HL-60/S4 (cell line): ENCODE results near the gene CHRNA9.
"Not testable (repeated sequence)": the region's sequence is repeated elsewhere in the genome, so short reads cannot be mapped to it uniquely, and the experiment has no call there.

ENCODE experiments used
- in situ Hi-C: fragments of 300-500 bp; cut with MboI; formaldehyde crosslinking; loops from 2 replicates; pipeline ENCODE4 v1.14.3; 2022; ENCODE audit warnings: low sequenced_read_pairs

CHRNA9 gene, protein sequence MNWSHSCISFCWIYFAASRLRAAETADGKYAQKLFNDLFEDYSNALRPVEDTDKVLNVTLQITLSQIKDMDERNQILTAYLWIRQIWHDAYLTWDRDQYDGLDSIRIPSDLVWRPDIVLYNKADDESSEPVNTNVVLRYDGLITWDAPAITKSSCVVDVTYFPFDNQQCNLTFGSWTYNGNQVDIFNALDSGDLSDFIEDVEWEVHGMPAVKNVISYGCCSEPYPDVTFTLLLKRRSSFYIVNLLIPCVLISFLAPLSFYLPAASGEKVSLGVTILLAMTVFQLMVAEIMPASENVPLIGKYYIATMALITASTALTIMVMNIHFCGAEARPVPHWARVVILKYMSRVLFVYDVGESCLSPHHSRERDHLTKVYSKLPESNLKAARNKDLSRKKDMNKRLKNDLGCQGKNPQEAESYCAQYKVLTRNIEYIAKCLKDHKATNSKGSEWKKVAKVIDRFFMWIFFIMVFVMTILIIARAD

DNA sequence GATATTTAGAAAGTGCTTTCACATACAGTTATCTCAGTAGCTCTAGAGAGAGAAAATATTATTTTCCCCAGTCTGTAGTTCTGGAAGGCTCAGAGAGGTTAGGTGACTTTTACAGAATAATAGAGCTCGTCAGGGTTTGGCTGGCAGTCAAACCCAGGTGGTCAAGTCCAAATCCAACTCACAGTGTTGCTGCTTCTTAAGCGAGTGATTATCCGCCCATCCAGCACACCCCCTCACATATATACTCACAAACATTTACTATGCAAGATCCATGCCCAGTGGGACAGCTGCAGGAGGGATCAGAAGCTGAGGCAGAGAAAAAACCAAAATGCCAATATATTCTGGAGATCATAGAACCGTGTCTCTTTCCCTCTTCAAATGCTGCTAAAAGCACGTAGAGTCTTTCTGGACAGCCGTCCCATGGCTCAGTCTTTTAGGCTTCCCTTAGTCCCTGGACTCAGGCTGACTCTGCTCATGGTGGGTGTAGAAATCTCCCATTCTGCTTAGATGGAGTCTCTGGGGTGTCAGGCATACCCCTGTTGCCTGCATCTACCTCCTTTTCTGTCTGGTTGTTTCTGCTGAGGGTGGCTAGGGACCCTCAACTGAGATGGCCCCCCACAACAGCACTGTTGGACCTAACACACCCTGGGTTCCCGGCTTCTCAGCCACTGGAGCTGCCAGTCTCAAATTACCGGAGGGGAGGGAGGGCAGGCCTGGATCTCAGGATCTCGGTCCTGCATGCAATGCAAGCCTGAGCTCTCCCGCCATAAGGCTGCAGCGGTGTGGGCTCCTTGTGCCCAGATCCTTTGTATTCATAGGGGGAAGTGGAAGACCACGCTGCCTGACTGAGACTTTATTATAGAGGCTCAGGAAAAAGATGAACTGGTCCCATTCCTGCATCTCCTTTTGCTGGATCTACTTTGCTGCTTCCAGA is at the start of gene CHRNA9:
Gene CHRNA9 (plus strand): TSS at position 743 of the 934 bp plus-strand sequence. CDS start 135 bp downstream, at position 878.
- in situ Hi-C loops, result no loop called here

DNA sequence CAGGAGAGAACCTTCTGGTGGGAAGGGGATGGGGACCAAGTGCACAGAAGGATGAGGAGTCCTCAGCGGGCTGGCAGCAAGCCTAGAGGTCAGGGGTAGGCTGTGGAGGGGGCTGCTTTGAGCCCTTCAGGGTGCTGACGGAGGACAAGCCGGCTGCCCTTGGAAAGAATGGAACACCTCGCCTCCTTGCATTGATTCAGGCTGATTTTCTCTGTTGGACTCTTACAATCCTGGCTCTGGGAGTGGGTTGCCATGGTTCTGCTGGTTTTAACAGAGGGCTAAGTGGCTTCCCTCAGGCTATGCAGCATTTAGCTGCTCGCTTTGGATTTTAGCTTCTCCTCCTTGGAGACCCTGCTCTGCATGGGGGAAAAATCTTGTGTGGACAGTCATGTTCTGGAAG is 49.4 kb upstream of the CHRNA9 start:
- in situ Hi-C loops, result no loop called here

GRCh38 chr4:40288566-40288965 is 46.6 kb upstream of the CHRNA9 start:
- in situ Hi-C loops, result no loop called here

- in situ Hi-C loops, result no loop called here
Observed at GRCh38 chr4:40289366-40290188, 45.6 kb upstream of the CHRNA9 start.

DNA sequence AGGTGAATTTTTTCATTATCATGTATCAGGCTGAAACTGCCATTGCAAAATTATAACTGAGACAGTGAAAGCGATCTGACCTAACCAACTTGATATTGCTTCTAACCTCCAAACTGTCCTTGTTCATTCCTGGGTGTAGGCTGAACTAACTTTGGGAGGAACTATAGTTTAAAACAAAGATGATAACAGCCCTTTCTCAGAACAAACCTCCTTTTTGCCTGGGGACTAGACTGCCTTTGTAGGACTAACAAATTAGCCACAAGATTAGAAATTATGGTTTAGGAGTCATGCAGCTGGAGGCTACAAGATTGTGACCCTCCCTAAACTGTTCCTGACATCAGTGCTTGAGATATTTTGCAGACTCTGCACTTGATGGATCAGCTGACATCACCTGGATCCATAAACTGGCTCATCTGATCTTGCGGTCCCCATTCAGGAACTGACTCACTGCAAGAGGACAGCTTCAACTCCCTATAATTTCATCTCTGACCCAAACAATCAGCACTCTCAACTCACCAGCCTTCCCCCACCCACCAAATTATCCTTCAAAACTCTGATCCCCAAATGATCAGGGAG is 44.4 kb upstream of the CHRNA9 start:
- in situ Hi-C loops, result not testable (repeated sequence)

GRCh38 chr4:40292313-40292759 is 42.8 kb upstream of the CHRNA9 start:
- in situ Hi-C loops, result no loop called here

- in situ Hi-C loops, result no loop called here
Observed at GRCh38 chr4:40294339-40294738, 40.8 kb upstream of the CHRNA9 start.

DNA sequence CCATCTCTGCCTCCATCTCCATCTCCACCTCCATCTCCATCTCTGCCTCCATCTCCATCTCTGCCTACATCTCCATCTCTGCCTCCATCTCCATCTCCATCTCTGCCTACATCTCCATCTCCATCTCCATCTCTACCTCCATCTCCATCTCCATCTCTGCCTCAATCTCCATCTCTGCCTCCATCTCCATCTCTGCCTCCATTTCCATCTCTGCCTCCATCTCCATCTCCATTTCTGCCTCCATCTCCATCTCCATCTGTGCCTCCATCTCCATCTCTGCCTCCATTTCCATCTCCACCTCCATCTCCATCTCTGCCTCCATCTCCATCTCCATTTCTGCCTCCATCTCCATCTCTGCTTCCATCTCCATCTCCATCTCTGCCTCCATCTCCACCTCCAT is 40.1 kb upstream of the CHRNA9 start:
- in situ Hi-C loops, result not testable (repeated sequence)

- in situ Hi-C loops, result no loop called here
Observed at GRCh38 chr4:40295572-40295971, 39.6 kb upstream of the CHRNA9 start.

GRCh38 chr4:40299126-40299525 is 36.0 kb upstream of the CHRNA9 start:
- in situ Hi-C loops, result no loop called here

DNA sequence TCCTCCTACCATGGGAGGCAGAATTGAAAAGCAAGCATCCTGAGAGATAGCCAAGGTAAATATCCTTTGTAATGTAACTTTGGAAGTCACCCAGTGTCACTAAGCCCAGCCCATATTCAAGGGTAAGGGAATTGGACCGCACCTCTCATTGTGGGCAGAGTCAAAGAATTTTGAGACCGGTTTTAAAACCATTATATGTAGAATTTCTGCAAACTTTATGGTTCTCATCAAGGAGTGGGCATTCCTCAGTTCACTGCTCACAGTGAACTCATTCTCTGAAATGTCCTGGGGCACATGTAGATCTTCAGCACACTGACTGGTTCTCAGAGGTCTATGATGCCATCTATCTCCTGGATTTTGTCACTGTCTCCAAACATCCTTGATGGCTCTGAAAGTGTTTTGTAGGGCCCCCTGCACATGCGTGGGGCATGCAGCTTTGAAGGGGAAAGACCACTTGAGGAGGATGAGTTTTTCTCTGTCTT is 35.3 kb upstream of the CHRNA9 start:
- in situ Hi-C loops, result no loop called here

DNA sequence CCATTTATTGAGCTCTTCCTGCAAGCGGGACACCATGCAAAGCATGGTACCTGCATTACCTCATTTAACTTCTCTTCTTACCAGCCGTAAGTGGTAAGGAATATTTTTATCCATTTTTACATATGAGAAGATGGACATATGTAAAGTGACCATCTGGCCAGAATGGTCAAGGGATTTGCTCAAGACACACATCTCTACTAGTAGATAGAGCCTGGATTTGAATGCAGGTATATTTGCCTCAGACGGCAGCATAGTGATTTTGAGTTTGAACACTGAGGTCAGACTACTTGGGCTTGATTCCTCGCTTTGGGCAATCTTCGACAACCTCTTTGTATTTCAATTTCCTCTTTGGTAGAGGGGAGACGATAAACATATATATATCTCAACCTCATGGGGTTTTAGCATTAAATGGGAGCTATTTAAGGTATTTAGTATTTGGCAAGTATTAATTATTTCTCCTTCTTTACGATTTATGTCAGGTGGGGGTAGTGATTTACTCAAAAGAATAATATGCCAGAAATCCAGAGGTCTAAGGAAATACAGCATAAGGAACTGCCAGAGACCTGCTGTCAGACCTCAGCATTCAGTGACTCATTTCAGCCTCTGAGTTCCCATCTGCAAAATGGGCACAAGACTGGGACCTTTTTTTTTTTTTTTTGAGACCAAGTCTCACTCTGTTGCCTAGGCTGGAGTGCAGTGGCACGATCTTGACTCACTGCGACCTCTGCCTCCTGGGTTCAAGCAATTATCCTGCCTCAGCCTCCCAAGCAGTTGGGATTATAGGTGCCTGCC is 34.6 kb upstream of the CHRNA9 start:
- in situ Hi-C loops, result no loop called here

DNA sequence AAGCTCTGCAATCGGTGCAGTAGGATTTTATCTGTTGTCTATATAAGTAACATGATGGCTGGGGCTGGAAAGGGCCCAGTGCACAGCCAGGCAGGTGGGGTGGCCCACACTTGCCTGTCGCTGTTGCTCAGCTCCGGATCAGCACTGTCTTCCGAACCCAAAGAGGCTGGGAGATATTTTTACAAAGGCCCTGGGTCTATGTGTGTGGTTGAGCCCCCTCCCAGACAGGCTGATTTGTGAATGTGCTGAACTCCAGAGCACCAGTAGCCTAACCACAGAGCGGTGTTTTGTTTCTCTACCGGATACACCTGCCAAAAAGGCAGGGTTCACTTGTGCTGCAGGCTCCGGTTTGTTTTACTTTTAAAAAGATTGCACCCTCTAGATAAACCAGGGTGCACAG is 33.5 kb upstream of the CHRNA9 start:
- in situ Hi-C loops, result no loop called here

DNA sequence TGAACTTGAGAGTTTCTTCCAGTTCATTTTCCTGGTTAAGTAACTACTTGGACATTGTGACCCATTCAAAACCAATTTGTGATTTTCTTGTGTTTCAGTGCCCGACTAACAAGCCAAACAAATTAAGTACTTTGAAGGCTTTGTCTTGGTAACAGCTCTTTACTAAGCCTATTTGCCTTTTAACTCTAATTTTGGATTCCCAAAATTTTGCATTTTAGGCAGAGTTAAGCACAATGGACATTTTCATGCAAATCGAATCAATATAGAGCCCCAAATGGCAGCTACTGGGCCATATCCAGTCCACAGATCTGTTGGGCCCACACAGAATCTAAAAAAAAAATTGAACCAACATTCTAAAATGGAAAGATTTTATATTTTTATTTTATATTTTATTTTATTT is 31.4 kb upstream of the CHRNA9 start:
- in situ Hi-C loops, result no loop called here

DNA sequence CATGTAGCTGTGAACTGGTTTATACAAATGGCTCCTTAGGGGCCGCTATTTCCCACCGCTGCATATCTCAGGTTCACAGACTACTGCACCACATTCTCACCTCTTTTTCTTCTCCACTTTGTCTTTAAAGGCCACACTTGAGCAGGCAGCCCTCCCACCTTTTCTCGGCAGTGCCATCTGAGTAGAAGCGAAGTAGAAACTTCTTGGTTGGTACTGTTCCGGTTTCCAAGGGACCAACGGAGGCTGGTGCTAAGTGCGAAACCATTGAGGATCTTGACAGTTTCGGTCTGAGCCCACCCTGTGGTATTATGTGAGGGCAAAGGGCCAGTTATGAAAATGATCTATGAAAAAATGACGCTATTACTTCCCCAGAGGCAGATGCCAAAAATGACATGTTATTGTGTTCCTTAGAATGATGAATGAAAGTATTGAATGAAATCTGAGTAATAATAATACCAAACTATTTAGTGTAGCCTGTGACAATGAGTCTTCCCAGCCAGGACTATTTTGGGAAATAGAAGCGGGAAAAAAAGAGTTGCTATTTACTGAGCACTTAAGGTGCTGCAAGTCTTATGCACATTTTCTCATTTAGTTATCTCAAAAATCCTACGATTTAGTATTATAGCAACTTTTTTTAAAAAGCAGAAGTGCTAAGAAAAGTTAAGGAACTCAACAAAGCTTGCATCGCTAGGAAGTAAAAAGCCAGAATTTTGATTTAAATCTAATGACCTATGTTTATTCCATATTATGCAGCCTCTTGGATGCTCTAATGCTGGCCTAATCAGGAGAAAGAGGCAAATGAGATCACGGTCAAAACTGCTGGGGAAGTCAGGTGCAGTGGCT is 29.6 kb upstream of the CHRNA9 start:
- in situ Hi-C loops, result no loop called here

DNA sequence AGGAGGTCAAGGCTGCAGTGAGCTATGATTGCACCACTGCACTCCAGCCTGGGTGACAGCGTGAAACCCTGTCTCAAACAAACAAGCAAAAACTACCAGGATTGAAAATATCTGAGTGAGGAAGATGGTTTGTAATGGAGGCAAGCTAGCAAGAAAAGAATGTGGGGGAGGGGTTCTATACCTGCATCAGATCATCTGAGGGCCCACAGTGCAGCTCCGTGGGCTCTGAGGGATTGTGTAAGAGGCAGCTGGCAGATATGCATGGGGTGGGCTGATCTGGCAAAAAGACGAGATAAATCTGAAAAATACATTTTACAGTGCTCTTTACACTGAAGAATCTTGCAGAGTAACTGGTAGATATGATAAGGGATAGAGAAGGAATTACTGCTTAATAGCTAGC is 28.9 kb upstream of the CHRNA9 start:
- in situ Hi-C loops, result no loop called here

DNA sequence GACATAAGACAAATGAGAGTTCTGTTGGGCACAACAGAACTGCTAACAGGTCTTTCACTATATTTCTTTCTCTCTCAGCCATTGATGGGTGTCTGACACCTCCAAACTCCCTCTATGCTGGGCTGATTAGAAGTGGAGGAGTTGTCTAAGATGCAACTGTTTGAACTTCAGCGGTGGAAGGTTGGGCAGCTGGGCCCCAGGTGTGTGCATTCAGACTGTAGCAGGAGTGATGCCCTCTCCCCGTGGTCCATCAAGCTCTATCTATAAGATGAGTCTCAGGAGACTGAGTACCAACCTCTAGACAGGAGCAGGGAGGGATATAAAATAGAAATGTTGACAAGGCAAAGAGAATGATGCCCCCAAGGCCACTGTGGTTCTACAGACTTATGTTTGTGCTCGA is 28.2 kb upstream of the CHRNA9 start:
- in situ Hi-C loops, result no loop called here

DNA sequence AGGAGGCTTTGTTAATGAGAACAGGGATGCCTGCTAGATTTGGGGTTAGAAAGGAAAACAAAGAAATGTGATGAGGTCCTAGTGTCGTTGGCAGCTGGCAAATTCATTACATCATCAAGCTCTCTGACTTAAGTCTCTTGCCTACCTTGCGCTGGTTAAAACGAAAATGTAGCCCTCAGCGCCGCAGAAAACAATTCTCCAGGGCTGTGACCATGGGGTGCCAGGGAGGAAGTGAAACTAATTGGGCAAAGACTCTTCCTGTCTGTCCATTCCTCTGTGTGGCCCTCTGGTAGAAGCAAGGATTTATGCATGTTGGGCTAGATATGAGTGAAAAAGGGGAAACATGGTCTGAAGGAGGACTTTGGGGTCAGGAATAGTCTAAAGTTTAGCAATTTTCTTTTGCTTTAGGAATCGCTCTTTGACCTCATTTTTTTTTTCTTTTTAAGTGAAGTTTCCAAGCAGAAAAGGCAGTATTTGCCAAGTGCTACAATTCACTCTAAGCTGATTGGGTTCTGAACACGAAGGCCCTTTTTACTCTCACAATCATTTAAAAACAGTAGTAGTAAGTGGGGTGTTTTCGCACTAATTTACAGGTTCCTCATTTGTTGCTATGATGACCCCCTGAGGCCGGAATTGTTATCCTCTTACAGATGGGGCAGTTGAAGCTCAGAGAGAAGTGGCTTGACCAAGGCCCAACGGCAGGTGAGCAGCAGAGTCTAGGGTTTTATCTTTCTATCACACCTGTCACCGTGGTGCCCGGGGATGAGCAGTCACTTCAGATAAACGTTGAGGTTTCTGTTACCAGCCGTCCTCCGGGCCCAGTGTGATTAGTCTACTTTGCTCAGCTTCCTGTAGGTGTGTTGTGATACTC is 27.3 kb upstream of the CHRNA9 start:
- in situ Hi-C loops, result no loop called here
